HG03025 (cell line): ENCODE measurements around the gene AHR.
"Not testable (repeated sequence)": the region's sequence is repeated elsewhere in the genome, so short reads cannot be mapped to it uniquely, and the experiment has no call there.

Experiments
- ATAC-seq: cut with Tn5 transposase; IDR thresholded peaks from one replicate; pipeline ENCODE4 v1.9.1; 2021; ENCODE audit warnings: mild to moderate bottlenecking, moderate library complexity; ENCODE audit not compliant: unreplicated experiment, low FRiP score

The AHR gene

DNA sequence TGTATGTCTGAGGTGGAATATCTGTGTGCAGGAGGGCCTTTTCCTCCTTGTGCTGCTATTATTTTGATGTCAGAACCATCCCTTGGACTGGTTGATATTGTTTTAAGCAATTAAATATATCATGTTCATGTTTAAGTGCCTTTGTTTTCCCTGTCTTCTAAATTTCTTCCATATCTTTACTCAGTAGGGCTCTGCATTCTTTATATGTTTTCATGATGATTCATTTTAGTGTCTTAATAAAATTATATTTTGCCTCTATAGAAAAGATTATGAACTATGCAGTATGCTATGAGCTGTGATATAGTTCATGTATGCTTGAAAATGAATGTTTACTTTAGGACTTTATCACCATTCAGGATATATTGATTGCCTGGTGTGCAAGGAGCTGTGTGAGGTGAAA is 34.8 kb downstream of the AHR start:
- no peak for ATAC-seq

- no peak for ATAC-seq
Measured at GRCh38 chr7:17336168-17336567, 37.7 kb downstream of the AHR start.

DNA sequence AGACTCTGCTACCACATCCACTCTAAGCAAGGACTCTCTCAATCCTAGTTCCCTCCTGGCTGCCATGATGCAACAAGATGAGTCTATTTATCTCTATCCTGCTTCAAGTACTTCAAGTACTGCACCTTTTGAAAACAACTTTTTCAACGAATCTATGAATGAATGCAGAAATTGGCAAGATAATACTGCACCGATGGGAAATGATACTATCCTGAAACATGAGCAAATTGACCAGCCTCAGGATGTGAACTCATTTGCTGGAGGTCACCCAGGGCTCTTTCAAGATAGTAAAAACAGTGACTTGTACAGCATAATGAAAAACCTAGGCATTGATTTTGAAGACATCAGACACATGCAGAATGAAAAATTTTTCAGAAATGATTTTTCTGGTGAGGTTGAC is 40.7 kb downstream of the AHR start:
- ATAC-seq: no peak

- no peak for ATAC-seq
Measured at GRCh38 chr7:17339952-17340351, 41.5 kb downstream of the AHR start.

GRCh38 chr7:17340655-17341054 is 42.2 kb downstream of the AHR start:
- ATAC-seq: no peak

GRCh38 chr7:17342756-17343155 is 44.3 kb downstream of the AHR start:
- no peak for ATAC-seq

DNA sequence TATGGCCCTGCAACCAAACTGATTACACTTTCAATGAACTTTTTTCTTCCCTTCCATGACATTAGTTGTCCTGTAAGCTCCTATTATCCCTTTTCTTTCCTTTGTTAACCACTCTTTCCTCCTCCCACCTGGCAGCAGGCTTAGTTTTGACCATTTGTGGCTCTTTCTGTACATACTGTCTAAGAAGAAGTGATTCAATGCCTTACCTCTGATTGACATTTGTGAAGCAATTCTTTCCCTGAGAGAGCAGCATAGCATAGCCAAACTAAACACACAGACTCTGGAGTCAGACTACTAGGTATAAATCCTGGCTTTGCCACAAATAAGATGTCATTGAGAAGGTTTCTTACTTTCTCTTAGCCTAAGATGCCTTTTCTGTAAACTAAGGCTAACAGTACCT is 48.9 kb downstream of the AHR start:
- ATAC-seq: no peak

DNA sequence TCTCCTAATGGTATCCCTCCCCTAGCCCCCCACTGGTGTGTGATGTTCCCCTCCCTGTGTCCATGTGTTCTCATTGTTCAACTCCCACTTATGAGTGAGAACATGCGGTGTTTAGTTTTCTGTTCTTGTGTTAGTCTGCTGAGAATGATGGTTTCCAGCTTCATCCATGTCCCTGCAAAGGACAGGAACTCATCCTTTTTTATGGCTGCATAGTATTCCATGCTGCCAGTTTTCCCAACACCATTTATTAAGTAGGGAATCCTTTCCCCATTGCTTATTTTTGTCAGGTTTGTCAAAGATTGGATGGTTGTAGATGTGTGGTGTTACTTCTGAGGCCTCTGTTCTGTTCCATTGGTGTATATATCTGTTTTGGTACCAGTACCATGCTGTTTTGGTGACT is 50.5 kb downstream of the AHR start:
- ATAC-seq: not testable (repeated sequence)

DNA sequence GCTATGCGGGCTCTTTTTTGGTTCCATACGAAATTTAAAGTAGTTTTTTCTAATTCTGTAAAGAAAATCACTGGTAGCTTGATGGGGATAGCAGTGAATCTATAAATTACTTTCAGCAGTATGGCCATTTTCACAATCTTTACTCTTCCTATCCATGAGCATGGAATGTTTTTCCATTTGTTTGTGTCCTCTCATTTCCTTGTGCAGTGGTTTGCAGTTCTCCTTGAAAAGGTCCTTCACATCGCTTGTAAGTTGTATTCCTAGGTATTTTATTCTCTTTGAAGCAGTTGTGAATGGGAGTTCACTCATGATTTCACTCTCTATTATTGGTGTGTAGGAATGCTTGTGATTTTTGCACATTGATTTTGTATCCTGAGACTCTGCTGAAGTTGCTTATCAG is 51.9 kb downstream of the AHR start:
- ATAC-seq: not testable (repeated sequence)

DNA sequence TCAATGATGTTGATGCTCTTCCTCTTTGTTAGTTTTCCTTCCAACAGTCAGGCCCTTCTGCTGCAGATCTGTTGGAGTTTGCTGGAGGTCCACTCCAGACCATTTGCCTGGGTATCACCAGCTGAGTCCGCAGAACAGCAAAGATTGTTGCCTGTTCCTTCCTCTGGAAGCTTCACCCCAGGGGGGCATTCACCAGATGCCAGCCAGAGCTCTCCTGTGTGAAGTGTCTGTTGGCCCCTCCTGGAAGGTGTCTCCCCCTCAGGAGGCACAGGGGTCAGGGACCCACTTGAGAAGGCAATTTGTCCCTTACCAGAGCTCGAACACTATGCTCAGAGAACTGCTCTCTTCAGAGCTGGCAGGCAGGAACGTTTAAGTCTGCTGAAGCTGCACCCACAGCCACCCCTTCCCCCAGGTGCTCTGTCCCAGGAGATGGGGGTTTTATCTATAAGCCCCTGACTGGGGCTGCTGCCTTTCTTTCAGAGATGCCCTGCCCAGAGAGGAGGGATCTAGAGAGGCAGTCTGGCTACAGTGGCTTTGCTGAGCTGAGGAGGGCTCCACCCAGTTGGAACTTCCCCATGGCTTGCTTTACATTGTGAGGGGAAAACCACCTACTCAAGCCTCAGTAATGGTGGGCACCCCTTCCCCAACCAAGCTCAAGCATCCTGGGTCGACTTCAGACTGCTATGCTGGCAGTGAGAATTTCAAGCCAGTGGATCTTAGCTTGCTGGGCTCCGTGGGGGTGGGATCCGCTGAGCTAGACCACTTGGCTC is 55.4 kb downstream of the AHR start:
- not testable (repeated sequence) for ATAC-seq

DNA sequence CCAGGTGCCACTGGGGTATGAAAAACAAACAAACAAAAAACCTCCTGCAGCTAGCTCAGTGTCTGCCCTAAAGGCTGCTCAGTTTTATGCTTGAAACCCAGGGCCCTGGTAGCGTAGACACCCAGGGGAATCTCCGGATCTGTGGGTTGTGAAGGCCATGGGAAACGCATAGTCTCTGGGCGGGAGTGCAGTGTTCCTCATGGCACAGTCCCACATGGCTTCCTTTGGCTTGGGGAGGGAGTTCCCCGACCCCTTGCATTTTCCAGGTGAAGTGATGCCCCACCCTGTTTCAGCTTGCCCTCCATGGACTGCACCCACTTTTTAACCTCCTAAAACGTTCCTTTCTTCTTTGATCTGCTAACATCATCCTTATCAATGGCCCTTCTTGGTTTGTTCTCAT is 56.0 kb downstream of the AHR start:
- ATAC-seq: no peak

DNA sequence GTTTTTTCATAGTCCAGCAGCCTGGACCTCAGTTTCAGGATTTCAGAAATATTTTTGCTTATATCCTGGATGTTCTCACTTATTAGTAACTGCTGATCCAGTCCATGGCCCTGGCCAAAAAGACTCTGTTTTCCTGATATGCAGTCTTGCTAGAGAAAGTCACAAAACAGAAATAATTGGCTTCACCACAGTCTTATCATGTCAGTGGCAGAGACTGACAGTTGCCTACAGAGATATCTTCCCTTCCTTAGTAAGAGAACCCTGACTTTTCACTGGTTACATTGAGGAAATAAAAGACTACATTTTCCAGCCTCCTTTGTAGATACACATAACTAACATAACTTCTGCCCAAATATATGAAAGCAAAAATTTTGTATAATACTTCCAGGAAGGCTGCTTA is 56.6 kb downstream of the AHR start:
- no peak for ATAC-seq

DNA sequence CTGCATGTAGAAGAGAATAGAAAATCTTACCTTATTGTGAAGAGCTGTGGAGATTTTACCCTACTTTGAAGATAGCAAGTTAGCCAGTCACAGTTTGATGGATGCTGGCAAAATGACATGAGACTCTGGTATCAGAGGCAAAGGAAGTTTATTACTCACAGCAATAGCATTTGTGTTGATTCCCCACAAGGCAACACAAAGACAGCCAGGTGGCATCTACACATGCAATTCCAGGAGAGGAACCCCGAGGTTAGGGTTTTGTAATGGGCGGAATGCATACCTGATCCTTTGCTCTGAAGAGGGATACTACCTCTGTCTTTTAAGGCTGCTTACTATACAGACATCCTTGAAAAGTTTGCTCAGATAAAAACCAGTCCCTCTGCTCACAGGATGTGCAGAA is 59.5 kb downstream of the AHR start:
- ATAC-seq: no peak

DNA sequence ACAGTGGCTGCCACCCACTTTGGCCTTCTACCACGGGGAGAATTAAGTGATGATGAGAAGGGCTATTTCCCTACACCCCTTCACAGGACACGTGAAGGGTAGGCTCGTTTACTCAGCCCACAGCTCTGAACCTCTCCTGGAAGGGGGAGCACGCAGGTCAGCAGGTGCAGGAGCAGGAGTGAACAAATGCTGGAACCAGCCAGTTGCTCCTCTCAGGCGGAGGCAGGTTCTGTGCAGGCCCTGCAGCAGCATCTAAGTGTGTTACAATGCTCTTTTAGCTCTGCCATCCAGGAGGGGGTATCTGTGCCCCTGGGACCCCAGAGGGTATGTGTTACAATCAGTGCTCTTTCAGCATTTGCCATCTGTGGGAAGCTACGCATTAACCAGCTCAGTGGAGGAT is 61.2 kb downstream of the AHR start:
- ATAC-seq: no peak

DNA sequence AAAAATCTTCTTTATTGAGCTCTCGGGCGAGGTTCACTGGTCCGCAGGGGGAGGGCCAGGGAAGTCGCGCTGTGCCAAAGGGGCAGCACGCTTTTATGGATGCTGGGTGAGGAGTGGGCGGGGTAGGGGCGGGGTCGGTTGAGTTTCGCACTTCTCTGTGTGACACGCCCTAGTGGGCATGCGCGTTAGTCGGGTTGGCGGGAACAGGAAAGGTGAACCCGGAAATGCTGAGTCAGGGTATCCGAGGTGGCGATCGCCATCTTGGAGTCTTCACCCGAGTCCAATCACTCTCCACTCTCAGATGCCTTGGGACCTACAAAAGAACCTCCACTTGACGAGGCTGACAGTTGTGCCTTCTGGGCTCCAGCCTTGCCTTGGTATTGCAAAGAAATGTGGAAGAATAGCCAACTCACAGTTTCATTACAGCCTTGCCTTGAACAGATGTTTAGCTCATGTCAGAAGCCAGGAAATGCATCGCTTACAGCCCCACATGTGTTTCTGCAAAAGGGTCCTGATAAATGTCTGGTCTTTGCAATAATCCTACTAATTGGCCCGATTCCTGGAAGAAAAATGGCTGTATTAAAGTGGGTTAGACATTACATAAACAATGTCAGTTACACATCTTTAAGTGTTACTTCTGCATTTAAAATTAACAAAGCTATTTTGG is 64.1 kb downstream of the AHR start:
- no peak for ATAC-seq

DNA sequence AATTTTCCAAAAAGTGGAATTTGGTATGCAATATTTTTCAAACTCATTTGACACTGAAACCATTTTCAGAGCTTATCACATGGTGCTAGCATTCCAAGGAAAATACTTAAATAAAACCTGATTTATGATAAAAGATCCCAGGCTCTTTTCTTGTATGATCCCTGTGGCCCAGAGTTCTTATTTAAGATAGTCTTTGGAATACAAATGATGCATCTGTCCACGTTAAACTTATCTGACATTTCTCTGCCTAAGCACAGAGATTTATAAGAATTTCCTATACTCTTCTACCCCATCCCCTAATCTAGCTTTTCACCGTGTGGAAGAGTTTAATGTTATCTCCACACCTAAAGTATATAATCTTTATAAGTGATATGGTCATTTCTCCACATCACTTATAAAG is 66.2 kb downstream of the AHR start:
- no peak for ATAC-seq

DNA sequence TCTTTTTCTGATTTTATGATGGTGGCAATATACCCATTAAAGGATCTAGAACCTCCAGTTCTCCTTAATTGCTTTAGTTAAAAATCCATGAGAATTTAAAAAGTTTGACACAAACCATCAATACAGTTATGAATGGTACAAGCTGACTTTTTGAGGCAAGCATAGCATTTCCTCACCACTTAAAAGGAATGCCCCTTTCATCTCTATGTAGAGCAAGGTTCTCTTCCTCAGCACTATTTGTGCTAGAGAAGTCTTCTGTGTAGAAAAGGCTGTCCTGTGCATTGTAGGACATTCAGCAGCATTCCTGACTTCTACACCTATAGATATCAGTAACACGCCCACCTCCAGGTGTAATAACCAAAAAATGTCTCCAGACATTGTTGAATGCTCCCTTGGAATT is 67.3 kb downstream of the AHR start:
- no peak for ATAC-seq

GRCh38 chr7:17367502-17367901 is 69.0 kb downstream of the AHR start:
- ATAC-seq: no peak

GRCh38 chr7:17368856-17369524 is 70.5 kb downstream of the AHR start:
- ATAC-seq: no peak

GRCh38 chr7:17369691-17370426 is 71.4 kb downstream of the AHR start:
- ATAC-seq: no peak
